Gastrocnemius medialis (tissue), 4 donors: Measurements from ENCODE around the gene TEX35. TPM values are rescaled to one million over a fixed set of nuclear protein-coding genes. Genes with fewer than 3 reads are reported as not detected.
"Not testable (repeated sequence)": the region's sequence is repeated elsewhere in the genome, so short reads cannot be mapped to it uniquely, and the experiment has no call there.

ENCODE experiments used
- ATAC-seq, 2 donors: fragments of 150-250 bp; one replicate each; pipeline ENCODE4 v1.9.1; 2016
- DNase-seq, 2 donors: peaks; one replicate each; pipeline ENCODE4 v3.0.0-alpha.2; 2019
- H3K27ac ChIP-seq, 4 donors: fragments of 200-600 bp; sonication (generic); 1 replicate in 1 of 4; 2 replicates in 3 of 4; pipeline ENCODE4 v1.5.1; 2016 to 2018; ENCODE audit warnings: mild to moderate bottlenecking in 2 of 4, moderate library complexity in 1 of 4
- H3K27me3 ChIP-seq, 3 donors: fragments of 200-600 bp; sonication (generic) in 2 of 3; 1 replicate in 1 of 3; 2 replicates in 2 of 3; pipeline versions ENCODE4 v1.5.1 to v1.6.0; 2016 to 2019; ENCODE audit warnings: mild to moderate bottlenecking in 1 of 3, moderate library complexity in 1 of 3
- H3K36me3 ChIP-seq, 2 donors: fragments of 200-600 bp; sonication (generic) in 1 of 2; one replicate each; pipeline ENCODE4 v1.5.1; 2017 to 2018
- H3K4me1 ChIP-seq, 2 donors: fragments of 200-600 bp; sonication (generic) in 1 of 2; one replicate each; pipeline ENCODE4 v1.5.1; 2016 to 2017; ENCODE audit warnings: mild to moderate bottlenecking in 2 of 2
- H3K4me3 ChIP-seq, 4 donors: fragments of 200-600 bp; sonication (generic) in 3 of 4; 1 replicate in 1 of 4; 2 replicates in 3 of 4; pipeline ENCODE4 v1.5.1; 2016 to 2019; ENCODE audit warnings: mild to moderate bottlenecking in 2 of 4
- H3K9me3 ChIP-seq, 3 donors: fragments of 200-600 bp; sonication (generic) in 2 of 3; 1 replicate in 1 of 3; 2 replicates in 2 of 3; pipeline ENCODE4 v1.5.1; 2016 to 2019
- CTCF ChIP-seq, 5 experiments: fragments of 450-650 bp in 3 of 5; fragments of 200-600 bp in 2 of 5; sonication (generic) in 2 of 5; IDR thresholded peaks in 4 of 5; conservative IDR thresholded peaks in 1 of 5; 1 replicate in 4 of 5; 2 replicates in 1 of 5; pipeline ENCODE4 v1.5.1; 2016 to 2019; ENCODE audit warnings: antibody characterized with exemption in 5 of 5, mild to moderate bottlenecking in 3 of 5, moderate library complexity in 3 of 5
- POLR2A ChIP-seq, 2 donors: fragments of 450-650 bp; IDR thresholded peaks; one replicate each; pipeline ENCODE4 v1.6.1; 2017; ENCODE audit warnings: antibody characterized with exemption in 2 of 2, mild to moderate bottlenecking in 2 of 2, moderate library complexity in 2 of 2
- in situ Hi-C, 4 donors: fragments of 200-750 bp; cut with MboI; loops; one replicate each; pipeline versions ENCODE4 v1.15.0 to v1.8.0; 2017; ENCODE audit warnings: low sequenced_read_pairs in 4 of 4
- intact Hi-C: fragments of 100-400 bp; cut with DNase I; formaldehyde crosslinking; loops from one replicate; pipeline ENCODE4 v1.15.1; 2023; ENCODE audit warnings: low total_unique reads
- total RNA-seq, 4 donors: library from RNA; depleted of rRNA; stranded (reverse); fragments of >200 nt; gene quantifications; one replicate each; pipeline versions ENCODE4 v1.1.0 to v1.2.3, GENCODE V29; 2016

Gene TEX35
- total RNA-seq, 4 donors from 2014 or later = not detected

- H3K4me3 ChIP-seq, H3K9me3 ChIP-seq, H3K27me3 ChIP-seq, H3K36me3 ChIP-seq, intact Hi-C loops, ATAC-seq, H3K27ac ChIP-seq, DNase-seq, H3K4me1 ChIP-seq, in situ Hi-C loops: not testable (repeated sequence)
These were observed 45.9 kb downstream of the TEX35 start for GRCh38 chr1:178558816-178559215.

- intact Hi-C loops = no loop called here
- Histone ChIP-seq H3K27ac (no peak overlapping the region), H3K4me1 (peaks cover 2 to 4% of the 10 kb centered on the region in 2 donors), H3K9me3 (no peaks in the 10 kb centered on the region), H3K36me3 (no peaks in the 10 kb centered on the region), H3K27me3 (no peaks in the 10 kb centered on the region), H3K4me3 (no peak overlapping the region)
- TF ChIP-seq POLR2A (IDR thresholded peaks at IDR 0.05) (no peak), CTCF (IDR thresholded peaks at IDR 0.05 in 4 of 5, conservative IDR thresholded peaks at IDR 0.05 in 1 of 5) (no peak)
- ATAC-seq = no peak
- in situ Hi-C loops = no loop called here
- DNase-seq = no peak
These were observed 48.0 kb downstream of the TEX35 start for GRCh38 chr1:178560871-178561376.

DNA sequence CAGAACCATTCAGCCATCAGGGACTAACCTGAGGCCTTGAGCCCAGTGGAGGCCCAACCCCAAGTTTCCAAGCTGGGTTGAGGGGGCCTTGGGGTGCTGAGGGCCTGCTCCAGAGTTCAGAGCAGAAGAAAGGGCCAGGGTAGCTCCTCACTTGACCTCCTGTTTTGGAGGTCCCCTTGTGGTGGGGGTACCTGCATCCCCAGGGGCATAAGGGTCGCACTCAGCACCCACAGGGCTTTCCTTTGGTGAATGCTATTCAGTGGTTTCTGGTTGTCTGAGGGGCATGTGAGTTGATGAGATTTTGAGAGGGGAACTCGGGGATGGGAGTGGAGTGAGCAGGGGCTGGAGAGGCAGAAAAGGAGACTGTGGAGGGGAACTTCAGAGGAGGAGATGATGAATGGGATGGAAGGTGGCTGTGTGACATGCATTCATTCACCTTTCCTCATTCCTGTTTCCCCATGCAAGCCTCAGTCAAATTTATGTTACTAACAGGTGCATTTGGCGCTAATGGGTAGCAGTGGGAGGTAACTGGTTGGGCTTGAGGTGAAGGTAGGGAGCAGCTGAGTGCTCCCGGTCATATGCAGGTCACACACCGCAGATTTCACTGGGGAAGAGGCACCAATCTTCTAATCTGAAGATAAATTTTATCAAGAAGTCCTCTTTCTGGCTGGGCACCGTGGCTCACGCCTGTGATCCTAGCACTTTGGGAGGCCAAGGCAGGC lies 50.4 kb downstream of the TEX35 start:
- peaks cover 4 to 6% of the 10 kb centered on the region in 2 donors for H3K4me1 ChIP-seq
- TF ChIP-seq CTCF (IDR thresholded peaks at IDR 0.05 in 4 of 5, conservative IDR thresholded peaks at IDR 0.05 in 1 of 5) (no peak), POLR2A (IDR thresholded peaks at IDR 0.05) (no peak)
- no peaks in the 10 kb centered on the region for H3K9me3 ChIP-seq
- no peaks in the 10 kb centered on the region for H3K36me3 ChIP-seq
- no peaks in the 10 kb centered on the region for H3K27me3 ChIP-seq
- intact Hi-C loops (no loop called here), in situ Hi-C loops (no loop called here)
- no peak overlapping the region for H3K4me3 ChIP-seq
- ATAC-seq = no peak
- no peak overlapping the region for H3K27ac ChIP-seq
- no peak for DNase-seq

DNA sequence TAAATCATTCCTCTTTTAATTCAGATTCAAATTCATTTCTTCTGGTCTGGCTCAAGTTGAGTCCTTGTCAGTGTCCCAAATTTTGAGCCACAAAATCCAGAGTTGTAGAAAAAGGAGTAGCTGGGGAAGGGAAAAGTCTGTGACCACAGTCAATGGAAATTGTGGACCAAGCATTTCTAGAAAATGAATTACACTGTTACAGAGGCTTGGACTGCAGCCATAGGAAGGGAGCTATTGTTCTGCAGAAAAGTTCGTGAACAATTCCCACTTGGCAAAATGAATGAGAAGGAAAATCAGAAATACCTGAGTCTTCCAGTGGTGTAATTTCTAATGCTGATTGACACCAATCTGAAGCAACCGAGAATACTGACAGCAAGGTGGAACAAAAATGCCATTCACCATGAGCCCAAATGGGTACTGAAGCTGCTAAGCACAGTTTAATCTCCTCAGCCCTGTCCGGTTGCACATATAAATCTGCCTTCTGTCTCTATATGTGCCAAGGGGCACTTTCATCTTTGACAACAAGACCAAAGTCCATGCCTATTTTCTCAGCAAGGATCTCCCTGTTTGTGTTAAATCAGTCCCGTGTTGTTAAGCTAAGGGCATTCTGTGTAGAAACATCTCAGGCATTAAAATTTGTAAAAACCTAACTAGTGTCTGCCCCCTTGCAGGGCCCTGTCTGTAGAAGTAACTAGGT lies 51.3 kb downstream of the TEX35 start:
- H3K27me3 ChIP-seq = no peaks in the 10 kb centered on the region
- no peak overlapping the region for H3K27ac ChIP-seq
- no peak for DNase-seq
- peaks cover 4 to 6% of the 10 kb centered on the region in 2 donors for H3K4me1 ChIP-seq
- TF ChIP-seq POLR2A (IDR thresholded peaks at IDR 0.05) (no peak), CTCF (IDR thresholded peaks at IDR 0.05 in 4 of 5, conservative IDR thresholded peaks at IDR 0.05 in 1 of 5) (no peak)
- ATAC-seq = no peak
- in situ Hi-C loops (no loop called here), intact Hi-C loops (no loop called here)
- H3K36me3 ChIP-seq = no peaks in the 10 kb centered on the region
- no peaks in the 10 kb centered on the region for H3K9me3 ChIP-seq
- no peak overlapping the region for H3K4me3 ChIP-seq

DNA sequence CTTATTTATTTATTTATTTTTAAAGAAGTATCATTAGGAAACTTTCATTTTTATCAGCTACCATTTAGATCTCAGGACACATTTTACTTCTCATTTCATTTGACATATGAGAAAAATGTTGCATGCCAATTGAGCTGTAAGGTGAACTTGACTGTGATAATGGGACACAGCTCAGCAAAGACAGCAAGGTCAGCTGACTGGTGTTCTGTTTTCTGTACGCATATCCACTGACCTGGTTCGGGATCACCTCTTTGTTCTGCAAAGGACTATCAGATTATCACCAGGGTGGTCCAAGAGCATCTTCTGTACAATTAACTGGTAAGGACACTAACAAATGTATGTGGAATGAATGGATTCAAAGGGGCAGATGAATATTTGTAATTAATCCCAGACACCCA lies 51.9 kb downstream of the TEX35 start:
- DNase-seq = no peak
- TF ChIP-seq CTCF (IDR thresholded peaks at IDR 0.05 in 4 of 5, conservative IDR thresholded peaks at IDR 0.05 in 1 of 5) = no peak
- peaks cover 4 to 6% of the 10 kb centered on the region in 2 donors for H3K4me1 ChIP-seq
- H3K27me3 ChIP-seq = no peaks in the 10 kb centered on the region
- H3K9me3 ChIP-seq = no peaks in the 10 kb centered on the region
- intact Hi-C loops = no loop called here
- in situ Hi-C loops = no loop called here
- ATAC-seq = no peak
- H3K4me3 ChIP-seq = no peak overlapping the region
- H3K27ac ChIP-seq = no peak overlapping the region
- no peaks in the 10 kb centered on the region for H3K36me3 ChIP-seq
